ENCODE results near the gene MSTN.
"Not testable (repeated sequence)": the region's sequence is repeated elsewhere in the genome, so short reads cannot be mapped to it uniquely, and the experiment has no call there.

MSTN gene

GRCh38 chr2:190063624-190064023, 1.1 kb upstream of the MSTN start:
- no peak for DNase-seq (ENCODE audit: low spot score)

GRCh38 chr2:190062053-190062452, 476 bp downstream of the MSTN start:
- no peak for DNase-seq (ENCODE audit: low spot score)

- no peak for DNase-seq (ENCODE audit: low spot score)
Observed at GRCh38 chr2:190060626-190061025, 1.9 kb downstream of the MSTN start.

- no peak for DNase-seq (ENCODE audit: low spot score)
Observed at GRCh38 chr2:190060019-190060418, 2.5 kb downstream of the MSTN start.

- DNase-seq (ENCODE audit: low spot score), result no peak
Observed at GRCh38 chr2:190053426-190053825, 9.1 kb downstream of the MSTN start.

- no peak for DNase-seq (ENCODE audit: low spot score)
Observed at GRCh38 chr2:190052307-190052706, 10.2 kb downstream of the MSTN start.

- DNase-seq (ENCODE audit: low spot score), result no peak
Observed at GRCh38 chr2:190051223-190051622, 11.3 kb downstream of the MSTN start.

- no peak for DNase-seq (ENCODE audit: low spot score)
Observed at GRCh38 chr2:190050001-190050400, 12.5 kb downstream of the MSTN start.

GRCh38 chr2:190044866-190045265, 17.7 kb downstream of the MSTN start:
- DNase-seq (ENCODE audit: low spot score), result no peak

- no peak for DNase-seq (ENCODE audit: low spot score)
Observed at GRCh38 chr2:190043441-190043840, 19.1 kb downstream of the MSTN start.

GRCh38 chr2:190036071-190036470, 26.5 kb downstream of the MSTN start:
- DNase-seq (ENCODE audit: low spot score), result no peak

- not testable (repeated sequence) for DNase-seq (ENCODE audit: low spot score)
Observed at GRCh38 chr2:190034417-190034816, 28.1 kb downstream of the MSTN start.

- DNase-seq (ENCODE audit: low spot score), result no peak
Observed at GRCh38 chr2:190031969-190032618, 30.4 kb downstream of the MSTN start.

- DNase-seq (ENCODE audit: low spot score), result peak; percentile 17
Observed at GRCh38 chr2:190023860-190024259, 38.7 kb downstream of the MSTN start.

GRCh38 chr2:190020720-190021119, 41.8 kb downstream of the MSTN start:
- no peak for DNase-seq (ENCODE audit: low spot score)

GRCh38 chr2:190017837-190018236, 44.7 kb downstream of the MSTN start:
- DNase-seq (ENCODE audit: low spot score), result no peak

GRCh38 chr2:190015969-190016368, 46.6 kb downstream of the MSTN start:
- not testable (repeated sequence) for DNase-seq (ENCODE audit: low spot score)

All from CD4-positive, alpha-beta T cell treated with Interleukin-6 at 100 ng/mL for 8 hours (primary cell).